Breast epithelium (tissue), 4 donors: ENCODE data around the gene FASN. TPM values are rescaled to one million over a fixed set of nuclear protein-coding genes. Genes with fewer than 3 reads are reported as not detected.

ENCODE experiments used
- DNase-seq, 2 donors: peaks; one replicate each; pipeline ENCODE4 v3.0.0-alpha.2; 2019; ENCODE audit warnings: low spot score in 2 of 2
- H3K27ac ChIP-seq, 2 donors: fragments of 200-600 bp; sonication (generic) in 1 of 2; one replicate each; pipeline ENCODE4 v1.5.1; 2016 to 2019; ENCODE audit warnings: mild to moderate bottlenecking in 1 of 2
- H3K27me3 ChIP-seq, 2 donors: fragments of 200-600 bp; sonication (generic) in 1 of 2; one replicate each; pipeline versions ENCODE4 v1.5.1 to v1.6.0; 2017 to 2019; ENCODE audit warnings: control low read depth in 1 of 2, mild to moderate bottlenecking in 1 of 2
- H3K36me3 ChIP-seq: fragments of 200-600 bp; one replicate; pipeline ENCODE4 v1.5.1; 2019
- H3K4me1 ChIP-seq, 2 donors: fragments of 200-600 bp; sonication (generic); one replicate each; pipeline ENCODE4 v1.5.1; 2016 to 2019; ENCODE audit warnings: control low read depth in 1 of 2
- H3K4me3 ChIP-seq, 3 donors: fragments of 200-600 bp; sonication (generic); 1 replicate in 2 of 3; 2 replicates in 1 of 3; pipeline ENCODE4 v1.5.1; 2016 to 2019; ENCODE audit warnings: mild to moderate bottlenecking in 3 of 3, moderate library complexity in 2 of 3
- H3K9me3 ChIP-seq, 2 donors: fragments of 200-600 bp; sonication (generic) in 1 of 2; one replicate each; pipeline ENCODE4 v1.5.1; 2016 to 2019; ENCODE audit warnings: control low read depth in 1 of 2
- POLR2A ChIP-seq: fragments of 450-650 bp; IDR thresholded peaks from one replicate; pipeline ENCODE4 v1.6.1; 2016; ENCODE audit warnings: antibody characterized with exemption, mild to moderate bottlenecking, moderate library complexity
- POLR2AphosphoS5 ChIP-seq, 3 donors: sonication (generic); formaldehyde crosslinking; IDR thresholded peaks; one replicate each; pipeline ENCODE4 v1.6.1; 2017; ENCODE audit warnings: antibody characterized with exemption in 3 of 3
- intact Hi-C: fragments of 100-400 bp; cut with DNase I; formaldehyde crosslinking; loops from one replicate; pipeline ENCODE4 v1.15.1; 2023; ENCODE audit warnings: low total_unique reads
- total RNA-seq, 3 donors: library from RNA; depleted of rRNA; stranded (reverse); fragments of >200 nt; gene quantifications; one replicate each; pipeline ENCODE4 v1.1.0, GENCODE V29; 2016
- TF ChIP-seq, protein P1 (sequence below), 3 donors: fragments of 450-650 bp; IDR thresholded peaks; one replicate each; pipeline ENCODE4 v1.5.1; 2016 to 2017; ENCODE audit warnings: antibody characterized with exemption in 3 of 3, mild to moderate bottlenecking in 3 of 3, moderate library complexity in 3 of 3

The FASN gene
- total RNA-seq, 3 donors from 2014 or later = 95.4 to 590 (median 98.6) TPM

DNA sequence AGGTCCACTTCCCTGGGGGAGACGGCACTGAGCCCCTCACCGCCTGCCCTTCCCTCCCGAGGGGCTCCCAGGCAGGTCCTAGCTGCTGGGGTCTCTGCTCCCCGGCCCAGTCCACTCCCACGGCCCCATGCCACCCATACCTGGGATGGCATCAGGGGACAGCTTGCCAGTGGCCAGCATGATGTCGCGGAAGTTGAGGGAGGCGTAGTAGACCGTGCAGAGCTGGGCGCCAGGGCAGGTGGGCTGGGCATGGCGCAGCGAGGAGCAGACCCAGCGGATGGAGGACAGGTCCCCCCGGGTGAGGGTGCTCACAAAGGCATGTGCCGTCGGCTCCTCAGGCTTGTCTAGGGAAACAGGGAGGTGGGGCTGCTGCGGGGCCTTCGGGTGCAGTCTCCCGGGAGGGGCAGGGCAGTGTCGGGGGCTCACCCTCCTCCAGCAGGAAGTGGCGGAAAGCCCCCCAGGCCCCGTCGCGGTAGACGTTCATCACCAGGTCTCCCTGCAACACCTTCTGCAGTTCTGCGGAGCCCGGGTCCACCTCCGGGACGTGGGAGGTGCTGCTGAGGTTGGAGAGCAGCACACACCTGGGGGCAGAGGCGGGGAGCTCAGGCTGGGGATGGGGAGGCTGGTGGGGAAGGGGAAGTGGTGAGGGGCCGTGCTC, 13.5 kb downstream of the FASN start:
- Histone ChIP-seq H3K27me3 (no peaks in the 10 kb centered on the region), H3K36me3 (peaks cover 71% of the 10 kb centered on the region), H3K27ac (no peak overlapping the region), H3K4me1 (no peaks in the 10 kb centered on the region), H3K4me3 (no peak overlapping the region), H3K9me3 (no peaks in the 10 kb centered on the region)
- DNase-seq = no peak
- TF ChIP-seq, protein P1, sequence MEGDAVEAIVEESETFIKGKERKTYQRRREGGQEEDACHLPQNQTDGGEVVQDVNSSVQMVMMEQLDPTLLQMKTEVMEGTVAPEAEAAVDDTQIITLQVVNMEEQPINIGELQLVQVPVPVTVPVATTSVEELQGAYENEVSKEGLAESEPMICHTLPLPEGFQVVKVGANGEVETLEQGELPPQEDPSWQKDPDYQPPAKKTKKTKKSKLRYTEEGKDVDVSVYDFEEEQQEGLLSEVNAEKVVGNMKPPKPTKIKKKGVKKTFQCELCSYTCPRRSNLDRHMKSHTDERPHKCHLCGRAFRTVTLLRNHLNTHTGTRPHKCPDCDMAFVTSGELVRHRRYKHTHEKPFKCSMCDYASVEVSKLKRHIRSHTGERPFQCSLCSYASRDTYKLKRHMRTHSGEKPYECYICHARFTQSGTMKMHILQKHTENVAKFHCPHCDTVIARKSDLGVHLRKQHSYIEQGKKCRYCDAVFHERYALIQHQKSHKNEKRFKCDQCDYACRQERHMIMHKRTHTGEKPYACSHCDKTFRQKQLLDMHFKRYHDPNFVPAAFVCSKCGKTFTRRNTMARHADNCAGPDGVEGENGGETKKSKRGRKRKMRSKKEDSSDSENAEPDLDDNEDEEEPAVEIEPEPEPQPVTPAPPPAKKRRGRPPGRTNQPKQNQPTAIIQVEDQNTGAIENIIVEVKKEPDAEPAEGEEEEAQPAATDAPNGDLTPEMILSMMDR (IDR thresholded peaks at IDR 0.05) = no peak
- TF ChIP-seq POLR2AphosphoS5 (IDR thresholded peaks at IDR 0.05) = no peak
- no peak for TF ChIP-seq POLR2A
- intact Hi-C loops = loop anchor here (10.0 kb wide), 1 partner anchor 50 kb away; the partner anchor contains the start of genes DCXR and RAC3

DNA sequence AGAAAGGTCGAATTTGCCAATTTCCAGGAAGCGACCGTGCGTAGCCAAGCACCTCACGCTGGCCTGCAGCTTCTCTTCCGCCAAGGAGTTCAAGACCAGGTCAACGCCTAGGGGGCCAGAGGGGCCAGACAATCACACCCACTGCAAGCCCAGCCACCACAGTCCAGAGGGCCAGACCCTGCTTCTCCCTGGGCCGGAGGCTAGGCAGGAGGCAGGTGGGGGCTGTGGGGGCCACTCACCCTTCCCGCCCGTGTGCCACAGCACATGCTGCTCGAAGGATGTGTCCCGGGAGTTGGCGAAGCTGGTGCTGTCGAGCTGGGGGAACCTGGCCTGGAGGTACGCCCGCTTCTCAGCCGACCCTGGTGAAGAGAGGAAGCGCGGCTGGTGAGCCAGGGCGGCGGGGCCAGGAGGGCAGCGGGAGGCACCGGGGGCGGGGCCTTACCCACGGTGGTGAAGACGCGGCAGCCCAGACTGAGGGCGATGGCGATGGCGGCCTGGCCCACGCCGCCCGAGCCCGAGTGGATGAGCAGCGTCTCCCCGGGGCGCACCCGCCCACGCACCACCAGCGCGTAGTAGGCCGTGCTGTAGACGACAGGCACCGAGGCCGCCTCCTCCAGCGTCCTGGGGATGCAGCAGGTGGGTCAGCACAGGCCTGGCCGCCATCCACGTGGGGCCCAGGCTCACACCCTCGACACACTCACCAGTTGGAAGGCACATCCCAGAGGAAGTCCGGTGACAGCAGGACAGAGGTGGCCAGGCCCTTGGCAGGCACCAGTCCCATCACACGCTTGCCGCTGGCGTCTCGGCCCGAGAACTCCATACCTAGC, 14.3 kb downstream of the FASN start:
- no peaks in the 10 kb centered on the region for H3K4me1 ChIP-seq
- H3K36me3 ChIP-seq = peaks cover 64% of the 10 kb centered on the region
- H3K27ac ChIP-seq = no peak overlapping the region
- DNase-seq = no peak
- TF ChIP-seq, protein P1 (IDR thresholded peaks at IDR 0.05) = no peak
- TF ChIP-seq POLR2A (no peak), POLR2AphosphoS5 (IDR thresholded peaks at IDR 0.05) (no peak)
- no peak overlapping the region for H3K4me3 ChIP-seq
- no peaks in the 10 kb centered on the region for H3K27me3 ChIP-seq
- intact Hi-C loops = loop anchor here (10.0 kb wide), 1 partner anchor 49 kb away; the partner anchor contains the start of genes DCXR and RAC3
- H3K9me3 ChIP-seq = no peaks in the 10 kb centered on the region

DNA sequence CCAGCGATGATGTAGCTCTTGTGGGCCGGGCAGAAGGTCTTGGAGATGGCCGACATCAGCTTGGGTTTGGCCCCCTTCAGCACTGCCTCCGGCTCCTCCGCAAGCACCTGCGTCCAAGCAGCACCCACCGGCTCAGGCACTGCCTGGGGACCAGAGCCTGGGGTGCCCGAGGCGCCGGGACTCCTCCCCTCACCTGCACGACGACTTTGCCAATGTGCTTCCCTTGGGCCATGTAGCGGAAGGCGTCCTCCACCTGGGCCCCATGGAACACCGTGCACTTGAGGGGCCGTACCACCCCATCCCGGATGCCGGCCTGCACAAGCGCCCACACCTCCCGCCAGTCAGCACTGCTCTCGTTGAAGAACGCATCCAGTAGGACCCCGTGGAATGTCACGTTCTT, 15.0 kb downstream of the FASN start:
- intact Hi-C loops = loop anchor here (10.0 kb wide), 1 partner anchor 48 kb away; the partner anchor contains the start of genes DCXR and RAC3

DNA sequence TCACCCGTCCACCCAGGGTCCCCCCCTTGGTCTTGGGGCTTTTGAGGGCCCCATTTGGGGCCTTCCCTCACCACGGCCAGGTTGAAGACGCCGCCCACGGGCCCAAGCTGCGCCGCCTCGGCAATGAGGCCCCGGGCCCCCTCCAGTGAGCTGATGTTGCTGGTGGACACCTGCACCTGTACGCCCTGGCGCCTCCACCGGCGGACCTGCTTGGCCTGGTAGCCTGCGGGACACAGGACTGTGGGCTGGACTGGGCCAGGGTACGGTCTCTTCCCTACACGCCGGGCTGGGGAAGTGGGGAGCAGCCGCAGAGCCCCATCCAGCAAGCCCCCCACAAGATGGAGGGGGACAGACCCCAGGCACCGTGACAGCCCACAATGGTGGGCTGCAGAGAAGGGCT, 15.6 kb downstream of the FASN start:
- H3K9me3 ChIP-seq = no peaks in the 10 kb centered on the region
- no peaks in the 10 kb centered on the region for H3K4me1 ChIP-seq
- no peak for DNase-seq
- no peak overlapping the region for H3K4me3 ChIP-seq
- intact Hi-C loops = loop anchor here (10.0 kb wide), 1 partner anchor 48 kb away; the partner anchor contains the start of genes DCXR and RAC3
- H3K36me3 ChIP-seq = peaks cover 53% of the 10 kb centered on the region
- H3K27me3 ChIP-seq = no peaks in the 10 kb centered on the region
- H3K27ac ChIP-seq = no peak overlapping the region
- TF ChIP-seq POLR2AphosphoS5 (IDR thresholded peaks at IDR 0.05) (no peak), POLR2A (no peak)
- TF ChIP-seq, protein P1 (IDR thresholded peaks at IDR 0.05) = no peak

More for the DNA sequence above, 15.0 kb downstream of the FASN start:
- no peak for DNase-seq
- Histone ChIP-seq H3K4me3 (no peak overlapping the region), H3K9me3 (no peaks in the 10 kb centered on the region), H3K4me1 (no peaks in the 10 kb centered on the region), H3K27me3 (no peaks in the 10 kb centered on the region), H3K36me3 (peaks cover 57% of the 10 kb centered on the region), H3K27ac (no peak overlapping the region)
- TF ChIP-seq, protein P1 (IDR thresholded peaks at IDR 0.05) = no peak
- TF ChIP-seq POLR2AphosphoS5 (IDR thresholded peaks at IDR 0.05) = no peak
- no peak for TF ChIP-seq POLR2A

GRCh38 chr17:82081966-82082365, 16.1 kb downstream of the FASN start:
- no peaks in the 10 kb centered on the region for H3K27me3 ChIP-seq
- peaks cover 49% of the 10 kb centered on the region for H3K36me3 ChIP-seq
- DNase-seq = no peak
- H3K27ac ChIP-seq = no peak overlapping the region
- no peak for TF ChIP-seq POLR2A
- TF ChIP-seq, protein P1 (IDR thresholded peaks at IDR 0.05) = no peak
- TF ChIP-seq POLR2AphosphoS5 (IDR thresholded peaks at IDR 0.05) = no peak
- no peak overlapping the region for H3K4me3 ChIP-seq
- no peaks in the 10 kb centered on the region for H3K4me1 ChIP-seq
- intact Hi-C loops = loop anchor here (10.0 kb wide), 1 partner anchor 47 kb away; the partner anchor contains the start of genes DCXR and RAC3
- H3K9me3 ChIP-seq = no peaks in the 10 kb centered on the region
